Left cardiac atrium (tissue), 4 donors: ENCODE results near the gene SH3RF3. TPM values are rescaled to one million over a fixed set of nuclear protein-coding genes. Genes with fewer than 3 reads are reported as not detected.
A peak's percentile ranks its signal among the peaks of the same experiment; 100 is the strongest.

Source experiments
- ATAC-seq, 2 donors: fragments of 200-7000 bp; cut with Tn5 transposase; one replicate each; pipeline ENCODE4 v1.9.1; 2020; ENCODE audit warnings: mild to moderate bottlenecking in 2 of 2, moderate library complexity in 2 of 2
- DNase-seq: peaks from one replicate; pipeline ENCODE4 v3.0.0-alpha.2; 2020
- intact Hi-C, 2 donors: fragments of 100-400 bp; cut with DNase I; formaldehyde crosslinking; loops; one replicate each; pipeline versions ENCODE4 v1.14.1 to v1.15.1; 2022 to 2023
- total RNA-seq, 2 donors: library from RNA; stranded (reverse); fragmentation: NEBNext Ultra II Directional; extraction: Animal tissue kit (Norgen Biotek cat#: 25700); gene quantifications; one replicate each; pipeline ENCODE4 v1.2.1, GENCODE V29; 2021
- donor health status: DM: no; HTN: yes; CAD: no.
- donor health status: DM: no; HTN: yes; CAD: no; lungs with severe emphysema.
- donor health status: DM: yes; HTN: yes; CAD: no.
- donor health status: Dilated cardiomyopathy.

The SH3RF3 gene
- total RNA-seq, 2 donors from 2014 or later: 8.8 to 9.4 TPM

- DNase-seq: no peak
- intact Hi-C loops: no loop called here
- peak in 1 of 2 donors; percentile 14 for ATAC-seq
Measured at GRCh38 chr2:109459485-109459884, 330.5 kb downstream of the SH3RF3 start.

- DNase-seq (no peak), ATAC-seq (no peak)
- intact Hi-C loops: no loop called here
Measured at GRCh38 chr2:109460553-109461324, 331.7 kb downstream of the SH3RF3 start.

- DNase-seq (no peak), ATAC-seq (no peak)
- intact Hi-C loops: no loop called here
Measured at GRCh38 chr2:109463236-109463635, 334.2 kb downstream of the SH3RF3 start.

GRCh38 chr2:109463891-109464290, 334.9 kb downstream of the SH3RF3 start:
- DNase-seq (no peak), ATAC-seq (no peak)
- intact Hi-C loops: no loop called here

GRCh38 chr2:109466674-109467575, 337.9 kb downstream of the SH3RF3 start:
- peak; percentile 71 to 74 for ATAC-seq
- DNase-seq: no peak
- intact Hi-C loops: no loop called here

GRCh38 chr2:109467701-109468100, 338.7 kb downstream of the SH3RF3 start:
- peak; percentile 60 to 67 for ATAC-seq
- intact Hi-C loops: no loop called here
- DNase-seq: no peak

- ATAC-seq (no peak), DNase-seq (no peak)
- intact Hi-C loops: no loop called here
Measured at GRCh38 chr2:109468893-109469292, 339.9 kb downstream of the SH3RF3 start.

- no peak for ATAC-seq
- no peak for DNase-seq
- intact Hi-C loops: no loop called here
Measured at GRCh38 chr2:109471658-109472057, 342.7 kb downstream of the SH3RF3 start.

- no peak for ATAC-seq
- DNase-seq: no peak
- intact Hi-C loops: no loop called here
Measured at GRCh38 chr2:109472331-109472959, 343.4 kb downstream of the SH3RF3 start.

GRCh38 chr2:109472974-109473373, 344.0 kb downstream of the SH3RF3 start:
- no peak for DNase-seq
- intact Hi-C loops: no loop called here
- ATAC-seq: no peak

- DNase-seq (no peak), ATAC-seq (no peak)
- intact Hi-C loops: no loop called here
Measured at GRCh38 chr2:109473616-109474318, 344.8 kb downstream of the SH3RF3 start.

GRCh38 chr2:109474319-109474825, 345.4 kb downstream of the SH3RF3 start:
- ATAC-seq (no peak), DNase-seq (no peak)
- intact Hi-C loops: no loop called here

GRCh38 chr2:109475531-109476210, 346.7 kb downstream of the SH3RF3 start:
- ATAC-seq (no peak), DNase-seq (no peak)
- intact Hi-C loops: no loop called here

- intact Hi-C loops: no loop called here
- DNase-seq (no peak), ATAC-seq (no peak)
Measured at GRCh38 chr2:109476641-109477441, 347.8 kb downstream of the SH3RF3 start.

- DNase-seq (no peak), ATAC-seq (no peak)
- intact Hi-C loops: no loop called here
Measured at GRCh38 chr2:109478906-109479493, 350.0 kb downstream of the SH3RF3 start.

GRCh38 chr2:109479804-109480203, 350.8 kb downstream of the SH3RF3 start:
- intact Hi-C loops: loop anchor here in 1 of 2 donors (10.0 kb wide), 1 partner anchor 185 kb away; no protein-coding TSS in a partner anchor

More at GRCh38 chr2:109479804-109480203, 350.8 kb downstream of the SH3RF3 start:
- ATAC-seq (no peak), DNase-seq (no peak)
